Activated T-cell treated with anti-CD3 and anti-CD28 coated beads, Interleukin-2, amount 50 U/mL, for 24 hours (primary cell): ENCODE results near the gene ECHS1.
A peak's percentile ranks its signal among the peaks of the same experiment; 100 is the strongest.
"Not testable (repeated sequence)": the region's sequence is repeated elsewhere in the genome, so short reads cannot be mapped to it uniquely, and the experiment has no call there.

ENCODE experiments used
- DNase-seq: peaks from one replicate; pipeline ENCODE4 v3.0.0-alpha.2; 2020
- H3K27ac Mint-ChIP-seq: 2 replicates; pipeline ENCODE4 v1.8.0; 2020; ENCODE audit warnings: mild to moderate bottlenecking, mixed read lengths
- H3K27me3 Mint-ChIP-seq: 2 replicates; pipeline ENCODE4 v1.8.0; 2020; ENCODE audit warnings: mixed read lengths
- H3K36me3 Mint-ChIP-seq: 2 replicates; pipeline ENCODE4 v1.8.0; 2020; ENCODE audit warnings: low read depth, mixed read lengths
- H3K4me1 Mint-ChIP-seq: 2 replicates; pipeline ENCODE4 v1.8.0; 2020; ENCODE audit warnings: low read depth, mixed read lengths
- H3K4me3 Mint-ChIP-seq: 2 replicates; pipeline ENCODE4 v1.8.0; 2020; ENCODE audit warnings: mild to moderate bottlenecking, moderate library complexity, mixed read lengths
- H3K9me3 Mint-ChIP-seq: 2 replicates; pipeline ENCODE4 v1.8.0; 2020; ENCODE audit warnings: mixed read lengths

ECHS1 gene

DNA sequence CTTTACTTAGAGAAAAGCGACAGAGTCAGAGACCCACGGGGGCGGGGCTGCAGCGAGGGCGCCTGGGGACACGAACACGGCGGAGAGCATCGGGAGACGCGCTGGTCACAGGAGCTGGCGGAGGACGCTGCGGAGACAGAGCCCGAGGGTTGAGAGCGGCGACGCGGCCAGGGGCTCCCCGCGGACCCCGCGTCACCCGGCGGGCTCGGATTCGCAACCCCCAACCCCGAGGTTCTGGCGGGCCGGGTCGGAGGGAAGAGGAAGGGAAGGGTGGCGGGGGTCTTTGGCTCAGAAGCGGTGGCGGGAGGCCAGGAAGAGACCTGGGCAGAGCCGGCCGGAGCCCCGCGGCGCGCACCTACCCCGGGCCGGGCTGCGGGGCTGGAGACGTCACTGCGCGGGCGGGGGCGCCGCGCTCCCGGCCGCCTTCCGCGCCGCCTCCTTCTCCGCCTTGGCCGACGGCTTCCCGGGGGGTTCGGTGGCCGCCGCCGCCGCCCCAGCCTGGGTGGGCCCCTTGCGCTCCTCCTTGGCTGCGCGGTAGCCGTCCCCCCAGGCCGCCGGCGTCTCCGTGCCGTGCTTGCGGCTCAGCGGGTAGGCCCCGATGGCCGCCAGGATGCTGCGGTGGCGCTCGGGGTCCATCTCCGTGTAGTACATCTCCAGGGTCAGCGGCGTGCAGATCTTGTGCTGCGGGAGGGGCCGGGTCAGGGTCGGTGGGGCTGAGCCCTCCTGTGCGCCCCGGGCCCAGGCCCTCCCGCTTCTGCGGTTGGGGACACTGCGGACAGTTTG lies 47.5 kb downstream of the ECHS1 start:
- peaks cover 41% of the 10 kb centered on the region for H3K27me3 Mint-ChIP-seq
- DNase-seq: no peak
- H3K27ac Mint-ChIP-seq: no peak overlapping the region
- H3K9me3 Mint-ChIP-seq: no peaks in the 10 kb centered on the region
- no peaks in the 10 kb centered on the region for H3K36me3 Mint-ChIP-seq
- peak overlapping the region; percentile 62 for H3K4me3 Mint-ChIP-seq
- H3K4me1 Mint-ChIP-seq: peaks cover 13% of the 10 kb centered on the region

DNA sequence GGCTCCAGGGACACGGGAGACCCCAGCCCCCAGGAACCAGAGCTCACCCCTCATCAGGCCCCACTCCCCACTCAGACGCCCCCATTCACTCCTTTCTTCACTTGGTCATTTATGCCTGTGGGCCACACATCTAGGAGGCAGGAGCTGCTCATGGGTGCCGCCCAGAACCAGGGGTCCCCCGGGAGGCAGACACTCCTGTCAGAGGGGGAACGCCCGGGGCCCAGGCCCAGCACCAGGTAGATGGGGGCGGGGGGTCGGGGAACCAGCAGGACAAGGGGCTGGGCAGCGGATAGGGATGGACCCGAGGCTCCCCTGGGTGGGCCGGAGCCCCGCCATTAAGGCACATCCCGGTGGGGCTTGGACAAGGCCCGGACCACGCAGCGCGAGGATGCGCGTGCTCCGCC lies 48.3 kb downstream of the ECHS1 start:
- H3K9me3 Mint-ChIP-seq: no peaks in the 10 kb centered on the region
- no peak overlapping the region for H3K4me3 Mint-ChIP-seq
- peaks cover 11% of the 10 kb centered on the region for H3K4me1 Mint-ChIP-seq
- H3K27ac Mint-ChIP-seq: no peak overlapping the region
- no peaks in the 10 kb centered on the region for H3K36me3 Mint-ChIP-seq
- peaks cover 41% of the 10 kb centered on the region for H3K27me3 Mint-ChIP-seq
- no peak for DNase-seq

DNA sequence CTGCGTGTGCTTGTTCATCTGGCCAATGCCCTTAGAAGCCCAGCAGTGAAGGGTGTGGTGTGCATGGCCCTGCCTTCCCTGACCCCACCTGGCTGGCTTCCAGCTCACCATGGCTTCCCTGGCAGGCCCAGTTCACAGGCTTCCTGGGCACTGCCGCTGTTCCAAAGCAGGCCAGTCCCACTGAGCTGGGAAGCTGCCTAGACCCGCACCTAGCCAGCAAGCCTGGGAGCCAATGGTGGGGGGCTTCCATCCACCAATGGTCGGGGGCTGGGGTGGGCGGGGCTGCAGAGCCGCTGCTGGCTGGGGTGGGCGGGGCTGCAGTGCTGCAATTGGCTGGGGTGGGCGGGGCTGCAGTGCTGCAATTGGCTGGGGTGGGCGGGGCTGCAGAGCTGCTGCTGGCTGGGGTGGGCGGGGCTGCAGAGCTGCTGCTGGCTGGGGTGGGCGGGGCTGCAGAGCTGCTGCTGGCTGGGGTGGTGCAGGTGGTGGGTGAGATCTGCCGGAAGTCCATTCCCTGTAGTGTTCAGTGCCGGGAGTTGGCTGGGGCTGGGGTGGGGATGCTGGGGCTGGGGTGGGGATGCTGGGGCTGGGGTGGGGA lies 48.9 kb downstream of the ECHS1 start:
- H3K27ac Mint-ChIP-seq: no peak overlapping the region
- peaks cover 10% of the 10 kb centered on the region for H3K4me1 Mint-ChIP-seq
- H3K9me3 Mint-ChIP-seq: no peaks in the 10 kb centered on the region
- H3K36me3 Mint-ChIP-seq: no peaks in the 10 kb centered on the region
- no peak overlapping the region for H3K4me3 Mint-ChIP-seq
- H3K27me3 Mint-ChIP-seq: peaks cover 40% of the 10 kb centered on the region
- peak; percentile 70 for DNase-seq

DNA sequence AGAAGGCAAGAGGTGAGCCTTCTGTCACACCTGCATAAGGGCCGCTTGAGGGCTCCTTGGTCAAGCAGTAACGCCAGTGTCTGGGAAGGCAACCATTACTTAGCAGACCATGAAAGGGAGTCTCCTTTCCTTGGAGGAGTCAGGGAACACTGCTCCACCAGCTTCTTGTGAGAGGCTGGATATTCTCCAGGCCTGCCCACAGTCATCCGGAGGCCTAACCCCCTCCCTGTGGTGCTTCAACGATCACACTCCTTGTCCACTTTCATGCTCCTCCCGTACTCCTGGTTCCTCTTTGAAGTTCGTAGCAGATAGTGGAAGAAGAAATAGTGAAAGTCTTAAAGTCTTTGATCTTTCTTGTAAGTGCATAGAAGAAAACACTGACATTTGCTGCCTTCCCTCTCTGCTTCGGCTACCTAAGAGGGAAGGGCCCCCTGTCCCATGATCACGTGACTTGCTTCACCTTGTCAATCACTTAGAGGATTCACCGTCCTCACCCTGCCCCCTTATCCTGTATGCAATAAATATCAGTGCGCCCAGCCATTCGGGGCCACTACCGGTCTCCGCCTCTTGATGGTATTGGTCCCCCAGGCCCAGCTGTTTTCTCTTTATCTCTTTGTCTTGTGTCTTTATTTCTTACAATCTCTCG lies 51.0 kb downstream of the ECHS1 start:
- H3K27ac Mint-ChIP-seq, H3K36me3 Mint-ChIP-seq, H3K9me3 Mint-ChIP-seq, H3K4me3 Mint-ChIP-seq, DNase-seq: not testable (repeated sequence)
- Mint-ChIP-seq H3K27me3 (peaks cover 22% of the 10 kb centered on the region), H3K4me1 (peaks cover 17% of the 10 kb centered on the region)

DNA sequence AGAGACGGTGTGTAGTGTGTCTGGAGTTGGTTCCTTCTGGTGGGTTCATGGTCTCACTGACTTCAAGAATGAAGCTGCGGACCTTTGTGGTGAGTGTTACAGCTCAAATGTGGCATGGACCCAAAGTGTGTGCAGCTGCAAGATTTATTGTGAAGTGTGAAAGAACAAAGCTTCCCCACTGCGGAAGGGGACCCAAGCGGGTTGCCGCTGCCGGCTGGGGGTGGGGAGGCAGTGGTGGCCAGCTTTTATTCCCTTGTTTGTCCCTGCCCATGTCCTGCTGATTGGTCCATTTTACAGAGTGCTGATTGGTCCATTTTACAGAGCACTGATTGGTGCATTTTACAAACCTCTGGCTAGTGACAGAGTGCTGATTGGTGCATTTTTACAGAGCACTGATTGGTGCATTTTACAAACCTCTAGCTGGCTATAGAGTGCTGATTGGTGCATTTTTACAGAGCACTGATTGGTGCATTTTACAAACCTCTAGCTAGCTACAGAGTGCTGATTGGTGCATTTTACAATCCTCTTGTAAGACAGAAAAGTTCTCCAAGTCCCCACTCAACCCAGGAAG lies 52.2 kb downstream of the ECHS1 start:
- not testable (repeated sequence) for H3K36me3 Mint-ChIP-seq, H3K27ac Mint-ChIP-seq, H3K27me3 Mint-ChIP-seq, H3K4me3 Mint-ChIP-seq, DNase-seq, H3K9me3 Mint-ChIP-seq
- peaks cover 13% of the 10 kb centered on the region for H3K4me1 Mint-ChIP-seq

DNA sequence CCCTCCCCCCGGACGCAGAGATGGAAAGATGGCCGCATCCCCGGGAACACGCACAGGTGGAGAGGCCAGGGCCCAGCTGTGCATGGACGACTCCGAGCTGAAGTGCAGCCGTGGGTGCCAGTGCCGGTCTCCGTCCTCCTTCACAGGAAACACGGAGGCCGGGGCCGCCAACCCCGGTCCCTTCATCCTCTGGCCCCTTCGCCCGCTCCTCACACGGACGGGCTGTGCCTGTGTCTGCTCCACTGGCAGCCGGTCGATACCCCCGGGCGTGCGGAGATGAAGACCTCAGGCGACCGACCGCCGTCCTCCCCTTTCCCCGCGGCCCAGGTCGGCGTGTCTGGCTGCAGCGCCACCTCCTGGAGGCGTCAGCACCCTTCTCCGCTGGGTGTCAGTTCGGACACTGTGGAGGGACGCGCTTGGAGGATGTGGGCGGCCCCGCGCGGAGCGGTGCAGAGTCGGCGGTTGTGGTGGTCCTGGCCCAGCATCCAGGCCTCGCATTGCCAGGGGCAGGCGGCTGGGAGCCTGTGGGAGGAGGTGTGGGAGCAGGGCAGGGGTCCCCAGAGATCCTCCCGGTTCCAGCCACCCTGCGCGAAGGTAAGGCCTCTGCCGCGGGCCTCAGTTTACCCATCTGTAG lies 54.5 kb downstream of the ECHS1 start:
- no peaks in the 10 kb centered on the region for H3K9me3 Mint-ChIP-seq
- no peak overlapping the region for H3K27ac Mint-ChIP-seq
- H3K4me1 Mint-ChIP-seq: peaks cover 11% of the 10 kb centered on the region
- peaks cover 6% of the 10 kb centered on the region for H3K27me3 Mint-ChIP-seq
- H3K4me3 Mint-ChIP-seq: peak overlapping the region; percentile 67
- DNase-seq: peak; percentile 79
- H3K36me3 Mint-ChIP-seq: no peaks in the 10 kb centered on the region

DNA sequence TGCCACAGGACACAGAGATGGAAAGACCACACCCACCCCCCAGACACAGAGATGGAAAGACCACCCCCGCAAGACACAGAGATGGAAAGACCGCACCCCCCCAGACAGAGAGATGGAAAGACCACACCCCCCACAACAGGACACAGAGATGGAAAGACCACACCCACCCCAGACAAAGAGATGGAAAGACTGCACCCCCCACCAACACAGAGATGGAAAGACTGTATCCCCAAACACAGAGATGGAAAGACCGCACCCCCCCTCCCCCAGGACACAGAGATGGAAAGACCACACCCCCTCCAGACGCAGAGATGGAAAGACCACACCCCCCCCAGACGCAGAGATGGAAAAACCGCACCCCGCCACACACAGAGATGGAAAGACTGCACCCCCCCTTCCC lies 56.4 kb downstream of the ECHS1 start:
- Mint-ChIP-seq H3K4me3 (no peak overlapping the region), H3K9me3 (no peaks in the 10 kb centered on the region), H3K27me3 (peaks cover 6% of the 10 kb centered on the region), H3K36me3 (peaks cover 14% of the 10 kb centered on the region), H3K4me1 (peaks cover 11% of the 10 kb centered on the region), H3K27ac (no peak overlapping the region)
- DNase-seq: no peak

DNA sequence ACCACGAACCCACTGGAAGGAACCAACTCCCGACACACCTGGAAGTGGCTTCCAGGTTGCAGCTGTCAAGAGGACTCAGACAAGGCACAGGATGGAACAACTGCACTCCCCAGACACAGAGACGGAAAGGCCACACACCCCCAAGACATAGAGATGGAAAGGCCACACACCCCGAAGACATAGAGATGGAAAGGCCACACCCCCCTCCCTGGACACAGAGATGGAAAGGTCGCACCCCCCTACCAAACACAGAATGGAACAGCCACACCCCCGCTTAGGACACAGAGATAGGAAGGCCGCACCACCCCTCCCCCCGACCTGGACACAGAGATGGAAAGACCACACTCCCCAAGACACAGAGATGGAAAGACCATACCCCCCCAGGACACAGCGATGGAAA lies 56.9 kb downstream of the ECHS1 start:
- H3K4me3 Mint-ChIP-seq: no peak overlapping the region
- H3K27me3 Mint-ChIP-seq: peaks cover 6% of the 10 kb centered on the region
- no peak for DNase-seq
- H3K9me3 Mint-ChIP-seq: no peaks in the 10 kb centered on the region
- no peak overlapping the region for H3K27ac Mint-ChIP-seq
- peaks cover 18% of the 10 kb centered on the region for H3K36me3 Mint-ChIP-seq
- H3K4me1 Mint-ChIP-seq: peaks cover 11% of the 10 kb centered on the region

DNA sequence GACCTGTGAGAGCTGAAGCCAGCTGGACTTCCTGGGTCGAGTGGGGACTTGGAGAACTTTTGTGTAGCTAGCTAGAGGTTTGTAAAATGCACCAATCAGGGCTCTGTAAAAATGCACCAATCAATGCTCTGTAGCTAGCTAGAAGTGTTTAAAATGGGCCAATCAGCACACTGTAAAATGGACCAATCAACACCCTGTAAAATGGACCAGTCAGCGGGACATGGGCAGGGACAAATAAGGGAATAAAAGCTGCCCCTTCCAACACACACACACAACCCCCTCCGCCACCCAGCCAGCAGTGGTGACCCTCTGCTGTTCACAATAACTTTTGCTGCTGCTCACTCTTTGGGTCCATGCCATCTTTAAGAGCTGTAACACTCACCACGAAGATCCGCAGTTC lies 57.3 kb downstream of the ECHS1 start:
- Mint-ChIP-seq H3K36me3 (peaks cover 23% of the 10 kb centered on the region), H3K27me3 (peaks cover 6% of the 10 kb centered on the region), H3K9me3 (no peaks in the 10 kb centered on the region), H3K27ac (no peak overlapping the region), H3K4me1 (peaks cover 11% of the 10 kb centered on the region), H3K4me3 (no peak overlapping the region)
- DNase-seq: no peak

DNA sequence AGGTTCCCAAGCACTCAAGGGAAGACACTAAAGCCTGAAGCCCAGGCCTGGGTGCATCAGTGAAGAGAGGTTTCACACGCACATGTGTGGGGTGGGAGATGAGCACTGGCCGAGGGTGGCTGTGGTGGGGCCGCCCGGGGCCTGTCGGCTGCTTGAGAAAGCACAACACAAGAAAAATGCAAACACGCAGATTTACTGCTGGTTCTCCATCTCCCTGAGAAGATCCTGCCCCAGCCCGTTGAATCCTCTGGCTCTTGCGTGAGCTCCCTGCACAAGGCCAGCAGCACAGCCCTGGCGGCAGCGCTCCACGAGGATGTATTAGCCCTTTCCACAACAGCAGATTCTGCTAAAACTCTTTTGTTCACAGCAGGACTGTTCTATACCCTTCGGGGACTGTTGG lies 58.2 kb downstream of the ECHS1 start:
- DNase-seq: no peak
- H3K27ac Mint-ChIP-seq: no peak overlapping the region
- peaks cover 6% of the 10 kb centered on the region for H3K27me3 Mint-ChIP-seq
- peaks cover 14% of the 10 kb centered on the region for H3K4me1 Mint-ChIP-seq
- H3K36me3 Mint-ChIP-seq: peaks cover 32% of the 10 kb centered on the region
- H3K4me3 Mint-ChIP-seq: no peak overlapping the region
- no peaks in the 10 kb centered on the region for H3K9me3 Mint-ChIP-seq

DNA sequence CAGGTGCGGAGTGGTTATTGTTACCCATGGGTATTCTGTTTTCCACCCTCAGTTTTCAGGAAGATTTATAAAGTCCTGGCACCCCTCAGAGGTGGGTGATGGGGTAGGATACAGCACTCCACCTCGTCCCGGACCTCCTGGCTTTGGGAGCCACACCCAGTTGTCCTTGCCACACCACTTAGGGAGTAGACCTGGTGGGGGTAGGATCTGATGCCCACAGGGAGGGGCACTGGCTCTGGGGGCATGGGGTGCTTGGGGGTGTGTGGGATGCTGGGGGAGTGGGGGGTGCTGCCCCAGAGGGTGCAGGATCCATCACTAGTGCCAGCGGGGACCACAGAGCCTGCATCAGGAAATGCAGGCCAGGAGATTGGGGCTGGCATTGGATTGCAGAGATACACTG lies 60.0 kb downstream of the ECHS1 start:
- no peaks in the 10 kb centered on the region for H3K9me3 Mint-ChIP-seq
- peaks cover 12% of the 10 kb centered on the region for H3K4me1 Mint-ChIP-seq
- peaks cover 39% of the 10 kb centered on the region for H3K36me3 Mint-ChIP-seq
- no peak overlapping the region for H3K4me3 Mint-ChIP-seq
- no peak for DNase-seq
- H3K27me3 Mint-ChIP-seq: no peaks in the 10 kb centered on the region
- no peak overlapping the region for H3K27ac Mint-ChIP-seq

DNA sequence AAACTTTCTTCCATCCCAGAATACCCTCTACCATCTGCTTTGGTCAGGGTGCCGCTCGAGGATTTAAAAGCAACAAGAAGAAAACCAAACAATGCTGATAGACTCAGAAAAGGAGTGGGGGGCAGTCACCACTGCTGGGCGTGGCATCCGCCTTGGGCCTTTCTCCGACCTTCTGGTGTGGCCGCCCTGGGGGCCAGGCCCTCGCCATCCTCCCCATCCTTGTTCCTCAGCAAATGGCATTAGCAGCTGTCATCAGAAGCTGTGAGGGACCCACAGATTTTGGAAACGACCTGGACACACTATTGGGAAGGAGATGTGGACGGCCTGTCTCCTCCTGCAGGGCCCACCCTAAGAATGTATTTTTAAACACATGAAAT lies 60.4 kb downstream of the ECHS1 start:
- H3K4me1 Mint-ChIP-seq: peaks cover 13% of the 10 kb centered on the region
- no peaks in the 10 kb centered on the region for H3K27me3 Mint-ChIP-seq
- H3K27ac Mint-ChIP-seq: no peak overlapping the region
- no peaks in the 10 kb centered on the region for H3K9me3 Mint-ChIP-seq
- H3K4me3 Mint-ChIP-seq: no peak overlapping the region
- peaks cover 43% of the 10 kb centered on the region for H3K36me3 Mint-ChIP-seq
- no peak for DNase-seq
